ENCODE data around the gene ATCAY.

Gene ATCAY

GRCh38 chr19:3975637-3976087, 95.2 kb downstream of the ATCAY start:
- DNase-seq, result no peak

- DNase-seq, result no peak
Measured at GRCh38 chr19:3976495-3977241, 96.2 kb downstream of the ATCAY start.

All from inflammatory macrophage treated with lipopolysaccharide for 1 hour (primary cell).